GM20000 (cell line): ENCODE measurements around the gene MAP3K15.

Experiments used
- DNase-seq: peaks from one replicate; pipeline ENCODE4 v3.0.0; 2012; ENCODE audit warnings: low spot score
- TF ChIP-seq, protein P1 (sequence below): IDR thresholded peaks from 2 replicates; pipeline ENCODE4 v1.5.1; 2012; ENCODE audit warnings: mild to moderate bottlenecking, control low read depth; ENCODE audit errors: extremely low read depth, missing control alignments

The MAP3K15 gene

DNA sequence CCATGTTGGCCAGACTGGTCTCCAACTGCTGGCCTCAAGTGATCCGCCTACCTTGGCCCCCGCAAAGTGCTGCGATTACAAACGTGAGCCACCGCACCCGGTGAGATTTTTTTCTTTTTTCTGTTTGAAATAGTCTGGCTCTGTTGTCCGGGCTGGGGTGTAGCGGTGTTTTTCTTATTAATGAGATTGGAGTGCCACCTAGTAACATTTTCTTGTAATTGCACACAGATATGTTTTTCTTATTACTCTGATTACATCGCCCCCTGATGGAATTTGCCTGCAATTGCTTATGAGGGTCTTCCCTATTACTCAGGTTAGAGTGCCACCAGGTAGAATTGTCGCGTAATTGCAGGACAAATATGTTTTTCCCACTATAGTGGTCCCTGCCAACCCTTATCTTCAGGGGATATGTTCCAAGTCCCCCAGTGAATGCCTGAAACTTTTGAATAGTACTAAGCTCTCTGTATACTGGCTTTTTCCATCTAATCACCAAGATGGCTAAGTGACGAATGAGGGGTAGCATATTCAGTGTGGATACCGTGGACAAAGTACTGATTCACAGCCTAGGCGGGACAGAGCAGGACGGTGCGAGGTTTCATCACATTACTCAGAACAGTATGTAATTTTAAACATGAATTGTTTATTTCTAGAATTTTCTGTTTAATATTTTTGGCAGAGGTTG, 180.2 kb downstream of the MAP3K15 start:
- TF ChIP-seq, protein P1, sequence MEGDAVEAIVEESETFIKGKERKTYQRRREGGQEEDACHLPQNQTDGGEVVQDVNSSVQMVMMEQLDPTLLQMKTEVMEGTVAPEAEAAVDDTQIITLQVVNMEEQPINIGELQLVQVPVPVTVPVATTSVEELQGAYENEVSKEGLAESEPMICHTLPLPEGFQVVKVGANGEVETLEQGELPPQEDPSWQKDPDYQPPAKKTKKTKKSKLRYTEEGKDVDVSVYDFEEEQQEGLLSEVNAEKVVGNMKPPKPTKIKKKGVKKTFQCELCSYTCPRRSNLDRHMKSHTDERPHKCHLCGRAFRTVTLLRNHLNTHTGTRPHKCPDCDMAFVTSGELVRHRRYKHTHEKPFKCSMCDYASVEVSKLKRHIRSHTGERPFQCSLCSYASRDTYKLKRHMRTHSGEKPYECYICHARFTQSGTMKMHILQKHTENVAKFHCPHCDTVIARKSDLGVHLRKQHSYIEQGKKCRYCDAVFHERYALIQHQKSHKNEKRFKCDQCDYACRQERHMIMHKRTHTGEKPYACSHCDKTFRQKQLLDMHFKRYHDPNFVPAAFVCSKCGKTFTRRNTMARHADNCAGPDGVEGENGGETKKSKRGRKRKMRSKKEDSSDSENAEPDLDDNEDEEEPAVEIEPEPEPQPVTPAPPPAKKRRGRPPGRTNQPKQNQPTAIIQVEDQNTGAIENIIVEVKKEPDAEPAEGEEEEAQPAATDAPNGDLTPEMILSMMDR: no peak

DNA sequence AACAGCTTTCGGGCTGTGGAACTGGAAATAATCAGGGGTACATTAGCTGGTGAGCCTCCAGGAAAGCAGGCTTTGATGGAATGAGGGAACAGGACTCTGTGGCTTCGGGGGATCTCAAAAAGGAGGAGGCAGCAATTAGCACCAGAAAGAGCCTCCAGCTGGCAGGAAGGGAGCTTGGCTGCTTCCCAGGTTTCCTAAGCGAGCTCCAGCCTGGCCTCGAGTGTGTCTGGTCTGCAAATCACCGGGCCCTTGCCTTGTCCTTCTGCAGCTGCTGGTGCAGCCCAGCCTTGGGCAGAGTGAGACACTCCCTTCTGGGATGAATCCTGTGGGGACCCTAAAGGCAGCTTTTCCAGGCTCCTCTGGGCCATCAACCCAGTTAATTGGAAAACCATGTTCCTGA, 182.3 kb downstream of the MAP3K15 start:
- TF ChIP-seq, protein P1: no peak
- no peak for DNase-seq

More for the DNA sequence above, 180.2 kb downstream of the MAP3K15 start:
- peak; percentile 27 for DNase-seq

DNA sequence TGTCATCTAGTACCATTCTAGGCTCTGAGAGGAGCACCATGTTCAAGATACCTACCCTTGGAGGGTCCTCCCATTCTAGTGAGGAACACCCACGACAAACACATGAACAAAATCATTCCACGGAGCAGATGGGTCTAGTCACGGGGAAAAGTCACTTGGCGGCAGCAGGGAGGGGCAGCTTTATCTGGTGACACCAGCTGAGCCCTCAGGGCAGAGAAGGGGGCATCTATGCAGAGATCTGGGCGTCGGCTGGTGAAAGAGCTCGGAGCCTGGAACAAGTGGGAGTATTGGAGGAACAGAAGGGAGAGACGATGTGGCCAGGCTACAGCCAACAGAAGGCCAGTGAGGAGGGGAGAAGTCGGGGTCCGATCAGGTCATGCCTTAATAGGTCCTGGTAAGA, 183.5 kb downstream of the MAP3K15 start:
- no peak for DNase-seq
- TF ChIP-seq, protein P1: no peak

DNA sequence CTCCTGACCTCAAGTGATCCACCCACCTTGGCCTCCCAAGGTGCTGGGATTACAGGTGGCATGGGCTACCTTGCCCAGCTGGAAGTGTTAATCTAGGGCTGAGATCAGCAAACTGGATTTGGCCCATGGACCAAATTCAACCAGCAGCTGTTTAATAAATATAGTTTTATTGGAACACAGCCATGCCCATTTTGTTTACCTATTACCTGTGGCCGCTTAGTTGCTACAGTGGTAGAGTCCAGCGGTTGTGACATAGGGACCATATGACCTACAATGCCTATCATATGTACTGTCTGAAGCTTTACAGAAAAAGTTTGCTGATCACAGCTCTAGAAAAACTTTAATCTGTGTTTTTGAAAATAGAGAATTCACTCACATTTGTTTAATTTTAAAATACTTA, 188.7 kb downstream of the MAP3K15 start:
- TF ChIP-seq, protein P1: no peak
- no peak for DNase-seq
